Hepatocyte (in vitro differentiated cells): ENCODE results near the gene MAPK1. TPM values are rescaled to one million over a fixed set of nuclear protein-coding genes. Genes with fewer than 3 reads are reported as not detected.
"Not testable (repeated sequence)": the region's sequence is repeated elsewhere in the genome, so short reads cannot be mapped to it uniquely, and the experiment has no call there.

Experiments
- DNase-seq: peaks from one replicate; pipeline ENCODE4 v3.0.0-alpha.2; 2016; ENCODE audit warnings: low spot score
- H2AFZ ChIP-seq: fragments of 200-600 bp; sonication (generic); 2 replicates; pipeline ENCODE4 v1.6.0; 2016; ENCODE audit warnings: antibody characterized with exemption, mild to moderate bottlenecking
- H3K27ac ChIP-seq: fragments of 200-600 bp; sonication (generic); 2 replicates; pipeline ENCODE4 v1.5.1; 2016; ENCODE audit warnings: mild to moderate bottlenecking
- H3K27me3 ChIP-seq: fragments of 200-600 bp; sonication (generic); 2 replicates; pipeline ENCODE4 v1.6.1; 2016
- H3K36me3 ChIP-seq: fragments of 200-600 bp; sonication (generic); replicated peaks from 2 replicates; pipeline ENCODE4 v1.5.1; 2016; ENCODE audit warnings: low read depth; ENCODE audit not compliant: insufficient read depth
- H3K4me1 ChIP-seq: fragments of 200-600 bp; sonication (generic); 2 replicates; pipeline ENCODE4 v1.5.1; 2016; ENCODE audit warnings: mild to moderate bottlenecking, moderate library complexity; ENCODE audit not compliant: insufficient read depth
- H3K4me2 ChIP-seq: fragments of 200-600 bp; sonication (generic); 2 replicates; pipeline ENCODE4 v1.6.0; 2016
- H3K4me3 ChIP-seq: fragments of 200-600 bp; sonication (generic); 2 replicates; pipeline ENCODE4 v1.5.1; 2016; ENCODE audit warnings: mild to moderate bottlenecking
- H3K79me2 ChIP-seq: fragments of 200-600 bp; sonication (generic); 2 replicates; pipeline ENCODE4 v1.6.0; 2017; ENCODE audit warnings: mild to moderate bottlenecking
- H3K9me2 ChIP-seq: fragments of 200-600 bp; sonication (generic); replicated peaks from 2 replicates; pipeline ENCODE4 v1.6.0; 2017; ENCODE audit warnings: mild to moderate bottlenecking; ENCODE audit not compliant: insufficient read depth
- H3K9me3 ChIP-seq: fragments of 200-600 bp; sonication (generic); 2 replicates; pipeline ENCODE4 v1.5.1; 2016; ENCODE audit warnings: low read depth, mild to moderate bottlenecking
- H4K20me1 ChIP-seq: fragments of 200-600 bp; sonication (generic); 2 replicates; pipeline ENCODE4 v1.6.0; 2016; ENCODE audit warnings: mild to moderate bottlenecking; ENCODE audit not compliant: insufficient read depth, poor library complexity, severe bottlenecking
- EZH2 ChIP-seq: fragments of 200-600 bp; sonication (generic); IDR thresholded peaks from 2 replicates; pipeline ENCODE4 v1.6.1; 2016; ENCODE audit warnings: antibody characterized with exemption, mild to moderate bottlenecking, borderline replicate concordance
- EZH2phosphoT487 ChIP-seq: fragments of 200-600 bp; sonication (generic); IDR thresholded peaks from one replicate; pipeline ENCODE4 v1.6.1; 2018; ENCODE audit warnings: antibody characterized with exemption, mild to moderate bottlenecking, low read depth, moderate library complexity; ENCODE audit not compliant: unreplicated experiment, severe bottlenecking
- WGBS: methylation state at CpG from one replicate; pipeline ENCODE4 v1.1.6; 2016; ENCODE audit warnings: low lambda C conversion rate; ENCODE audit errors: missing lambda C conversion rate; 5-methylcytosine and 5-hydroxymethylcytosine counted together
- polyA plus RNA-seq: library from polyadenylated mRNA; unstranded; fragments of >200 nt; fragmentation: Nextera tagmentation; extraction: Ambion mirVana; gene quantifications from 2 replicates; pipeline ENCODE4 v1.2.1, GENCODE V29; 2016
- total RNA-seq: library from RNA; depleted of rRNA; stranded (reverse); fragments of >200 nt; gene quantifications from 2 replicates; pipeline ENCODE4 v1.2.3, GENCODE V29; 2014
- TF ChIP-seq, protein P1 (sequence below): fragments of 200-600 bp; sonication (generic); IDR thresholded peaks from 2 replicates; pipeline ENCODE4 v1.5.1; 2016; ENCODE audit warnings: antibody characterized with exemption, mild to moderate bottlenecking; ENCODE audit not compliant: poor library complexity

The MAPK1 gene
- total and polyA plus RNA-seq, 2 experiments from 2014 or later, result 52.2 to 74.5 TPM

DNA sequence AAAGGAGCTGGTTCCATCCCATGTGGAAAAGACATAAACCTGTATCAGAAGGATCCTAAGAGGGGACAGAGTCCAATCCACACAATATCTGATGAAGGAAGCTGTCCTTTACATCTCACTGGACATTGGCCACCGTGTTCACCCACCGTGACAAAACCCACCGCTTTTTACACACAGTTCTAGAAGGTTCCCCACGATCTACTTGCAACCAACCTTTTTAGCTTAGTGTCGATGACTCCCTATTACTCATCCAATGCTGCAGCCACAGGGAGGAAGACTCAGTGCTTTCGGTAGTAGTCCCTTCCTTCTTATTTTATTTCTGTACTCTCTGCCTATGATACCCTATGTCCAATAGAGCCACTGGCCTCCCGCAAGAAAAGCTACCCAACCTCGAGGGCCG, 65.4 kb downstream of the MAPK1 start:
- no peaks in the 10 kb centered on the region for H3K9me3 ChIP-seq
- no peaks in the 10 kb centered on the region for H3K4me1 ChIP-seq
- no peak overlapping the region for H3K4me3 ChIP-seq
- no peak overlapping the region for H3K27ac ChIP-seq
- TF ChIP-seq EZH2 (no peak), EZH2phosphoT487 (no peak)
- TF ChIP-seq, protein P1, sequence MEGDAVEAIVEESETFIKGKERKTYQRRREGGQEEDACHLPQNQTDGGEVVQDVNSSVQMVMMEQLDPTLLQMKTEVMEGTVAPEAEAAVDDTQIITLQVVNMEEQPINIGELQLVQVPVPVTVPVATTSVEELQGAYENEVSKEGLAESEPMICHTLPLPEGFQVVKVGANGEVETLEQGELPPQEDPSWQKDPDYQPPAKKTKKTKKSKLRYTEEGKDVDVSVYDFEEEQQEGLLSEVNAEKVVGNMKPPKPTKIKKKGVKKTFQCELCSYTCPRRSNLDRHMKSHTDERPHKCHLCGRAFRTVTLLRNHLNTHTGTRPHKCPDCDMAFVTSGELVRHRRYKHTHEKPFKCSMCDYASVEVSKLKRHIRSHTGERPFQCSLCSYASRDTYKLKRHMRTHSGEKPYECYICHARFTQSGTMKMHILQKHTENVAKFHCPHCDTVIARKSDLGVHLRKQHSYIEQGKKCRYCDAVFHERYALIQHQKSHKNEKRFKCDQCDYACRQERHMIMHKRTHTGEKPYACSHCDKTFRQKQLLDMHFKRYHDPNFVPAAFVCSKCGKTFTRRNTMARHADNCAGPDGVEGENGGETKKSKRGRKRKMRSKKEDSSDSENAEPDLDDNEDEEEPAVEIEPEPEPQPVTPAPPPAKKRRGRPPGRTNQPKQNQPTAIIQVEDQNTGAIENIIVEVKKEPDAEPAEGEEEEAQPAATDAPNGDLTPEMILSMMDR, result no peak
- DNase-seq, result no peak
- H3K36me3 ChIP-seq, result peaks cover 9% of the 10 kb centered on the region
- no peak overlapping the region for H2AFZ ChIP-seq
- H4K20me1 ChIP-seq, result peaks cover 2% of the 10 kb centered on the region
- peaks cover 30% of the 10 kb centered on the region for H3K79me2 ChIP-seq
- H3K27me3 ChIP-seq, result no peaks in the 10 kb centered on the region
- no peaks in the 10 kb centered on the region for H3K9me2 ChIP-seq
- WGBS, result 99% methylated on average over 9 of the region's 9 CpGs
- no peak overlapping the region for H3K4me2 ChIP-seq

DNA sequence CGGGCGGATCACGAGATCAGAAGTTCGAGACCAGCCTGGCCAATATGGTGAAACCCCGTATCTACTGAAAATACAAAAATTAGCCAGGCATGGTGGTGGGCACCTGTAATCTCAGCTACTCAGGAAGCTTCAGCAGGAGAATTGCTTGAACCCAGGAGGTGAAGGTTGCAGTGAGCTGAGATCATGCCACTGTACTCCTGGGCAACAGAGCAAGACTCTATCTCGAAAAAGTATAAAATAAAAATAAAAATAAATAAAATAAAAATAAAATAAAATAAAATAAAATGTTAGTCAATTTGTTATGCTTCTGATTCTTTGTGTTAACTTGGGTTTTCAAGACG, 66.2 kb downstream of the MAPK1 start:
- H3K4me3 ChIP-seq, H2AFZ ChIP-seq, H3K9me3 ChIP-seq, DNase-seq, H3K4me1 ChIP-seq, H4K20me1 ChIP-seq, H3K27me3 ChIP-seq, H3K27ac ChIP-seq, H3K9me2 ChIP-seq, H3K4me2 ChIP-seq, H3K36me3 ChIP-seq: not testable (repeated sequence)
- peaks cover 22% of the 10 kb centered on the region for H3K79me2 ChIP-seq
- 98% methylated on average over 7 of the region's 7 CpGs for WGBS

DNA sequence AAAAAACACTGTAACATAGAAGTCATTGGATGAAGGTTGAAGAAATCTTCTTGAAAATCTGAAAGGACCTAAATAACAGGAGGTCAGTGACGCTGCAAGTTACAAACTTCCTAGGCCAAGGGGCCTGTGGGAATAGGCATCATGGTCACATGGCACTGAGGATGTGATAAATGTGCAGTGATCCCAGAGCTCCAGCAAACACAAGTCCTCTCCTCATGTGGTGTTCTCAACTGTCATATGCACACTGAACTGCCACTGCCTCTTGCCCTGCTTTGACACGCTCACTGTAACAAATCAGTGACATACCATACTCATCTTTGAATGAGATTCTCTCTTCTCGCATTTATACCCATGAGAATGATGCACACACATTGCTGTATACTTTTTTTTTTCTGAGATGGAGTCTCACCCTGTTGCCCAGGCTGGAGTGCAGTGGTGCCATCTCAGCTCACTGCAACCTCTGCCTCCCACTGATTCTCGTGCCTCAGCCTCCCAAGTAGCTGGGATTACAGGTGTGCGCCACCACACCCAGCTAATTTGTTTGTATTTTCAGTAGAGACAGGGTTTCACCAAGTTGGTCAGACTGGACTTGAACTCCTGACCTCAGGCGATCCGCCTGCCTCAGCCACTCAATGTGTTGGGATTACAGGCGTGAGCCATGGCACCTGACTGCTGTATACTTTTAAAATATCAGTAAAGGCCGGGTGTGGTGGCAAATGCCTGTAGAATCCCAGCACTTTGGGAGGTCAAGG, 66.7 kb downstream of the MAPK1 start:
- no peak overlapping the region for H3K4me3 ChIP-seq
- no peak overlapping the region for H3K4me2 ChIP-seq
- H3K4me1 ChIP-seq, result no peaks in the 10 kb centered on the region
- no peak for TF ChIP-seq EZH2
- TF ChIP-seq, protein P1, result no peak
- no peak for TF ChIP-seq EZH2phosphoT487
- no peaks in the 10 kb centered on the region for H3K27me3 ChIP-seq
- 97% methylated on average over 9 of the region's 9 CpGs for WGBS
- H4K20me1 ChIP-seq, result peaks cover 2% of the 10 kb centered on the region
- H3K27ac ChIP-seq, result no peak overlapping the region
- H3K36me3 ChIP-seq, result peaks cover 5% of the 10 kb centered on the region
- no peaks in the 10 kb centered on the region for H3K9me3 ChIP-seq
- no peak for DNase-seq
- no peak overlapping the region for H2AFZ ChIP-seq
- peaks cover 20% of the 10 kb centered on the region for H3K79me2 ChIP-seq
- H3K9me2 ChIP-seq, result no peaks in the 10 kb centered on the region

DNA sequence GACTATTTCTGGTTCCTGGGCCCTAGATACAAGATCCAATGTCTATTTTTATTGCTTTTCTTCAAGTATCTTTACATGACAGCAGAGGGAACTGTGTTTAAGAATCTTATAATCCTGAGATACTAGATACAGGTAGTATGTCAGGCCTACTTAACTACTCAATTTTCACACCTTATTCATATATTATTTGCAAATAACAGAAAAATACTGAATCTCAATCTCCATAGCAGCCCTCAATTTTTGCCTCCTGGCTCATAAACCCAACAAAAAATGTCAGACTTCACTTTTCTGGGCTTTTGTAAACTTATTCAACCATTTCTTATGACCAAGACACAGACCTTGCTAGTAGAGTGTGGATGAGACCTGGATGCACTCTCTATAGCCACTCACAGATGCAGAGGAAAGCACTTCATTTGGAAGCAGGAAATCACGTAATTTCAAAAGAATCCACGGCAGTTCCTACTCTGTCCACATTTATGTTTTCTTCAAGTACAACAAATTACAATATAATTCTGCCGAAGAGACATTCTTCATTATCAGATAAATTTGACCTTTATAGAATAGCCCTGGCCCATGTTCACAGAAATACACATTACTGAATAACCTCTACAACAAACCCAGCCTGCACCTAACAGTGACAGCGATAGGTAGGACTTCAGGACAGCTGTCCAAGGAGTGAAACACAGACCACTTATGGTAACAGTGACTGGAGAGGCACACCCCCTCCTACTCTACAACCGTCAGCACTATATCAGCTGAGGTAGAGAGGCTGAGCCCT, 69.8 kb downstream of the MAPK1 start:
- Histone ChIP-seq H3K9me3 (no peaks in the 10 kb centered on the region), H4K20me1 (no peaks in the 10 kb centered on the region), H3K27ac (no peak overlapping the region), H3K4me2 (no peak overlapping the region), H2AFZ (no peak overlapping the region), H3K9me2 (no peaks in the 10 kb centered on the region), H3K4me1 (no peaks in the 10 kb centered on the region), H3K36me3 (no peaks in the 10 kb centered on the region), H3K79me2 (peaks cover 18% of the 10 kb centered on the region), H3K27me3 (no peaks in the 10 kb centered on the region), H3K4me3 (no peak overlapping the region)
- WGBS, result 94% methylated on average over 5 of the region's 5 CpGs
- TF ChIP-seq EZH2 (no peak), EZH2phosphoT487 (no peak)
- TF ChIP-seq, protein P1, result no peak
- no peak for DNase-seq
